Activated naive CD8-positive, alpha-beta T cell treated with anti-CD3 and anti-CD28 coated beads, Interleukin-2, amount 50 U/mL, for 16 hours (primary cell): ENCODE measurements around the gene MATN3.

Experiments used
- DNase-seq: peaks from one replicate; pipeline ENCODE4 v3.0.0-alpha.2; 2020; ENCODE audit warnings: low read depth, low spot score

The MATN3 gene

DNA sequence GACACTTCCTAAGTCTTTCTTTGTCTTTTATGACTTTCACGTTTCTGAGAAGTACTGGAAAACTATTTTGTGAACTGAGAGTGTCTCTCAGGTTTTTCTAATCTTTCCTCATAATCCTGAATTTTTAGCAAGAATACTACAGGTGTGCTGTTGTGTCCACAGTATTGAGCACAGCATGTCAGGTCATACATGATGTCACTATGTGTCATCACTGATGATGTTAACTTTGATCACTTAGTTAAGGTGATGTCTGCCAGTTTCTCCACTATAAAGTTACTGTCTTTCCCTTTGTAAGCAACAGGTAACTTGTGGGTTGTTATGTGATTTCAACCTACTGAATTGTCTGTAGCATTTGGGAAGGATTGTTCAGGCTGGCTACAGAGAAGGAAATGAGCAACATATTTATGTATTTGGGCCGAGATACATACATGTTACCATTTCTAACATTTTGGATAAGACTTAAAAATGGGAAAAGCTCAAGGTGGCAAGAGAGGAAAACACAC lies 11.1 kb downstream of the MATN3 start:
- no peak for DNase-seq

DNA sequence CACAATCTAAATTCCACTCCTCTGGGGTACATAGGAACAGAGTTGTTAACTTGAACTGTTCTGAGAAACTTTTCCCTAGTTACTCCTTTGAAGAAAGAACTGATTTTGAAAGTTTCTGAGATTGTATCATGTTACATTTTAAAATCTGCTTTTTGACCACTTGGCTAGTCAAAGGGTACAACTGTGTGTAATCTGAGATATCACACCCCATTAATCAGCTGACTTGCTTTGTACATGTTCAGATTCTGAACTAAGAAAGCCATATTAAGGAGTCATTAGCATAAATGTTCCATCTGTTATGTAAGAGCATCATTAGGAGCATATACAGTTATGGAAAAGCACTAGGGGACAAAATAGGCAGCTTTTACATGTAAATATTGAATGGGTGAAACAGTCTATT lies 18.7 kb downstream of the MATN3 start:
- DNase-seq: no peak

DNA sequence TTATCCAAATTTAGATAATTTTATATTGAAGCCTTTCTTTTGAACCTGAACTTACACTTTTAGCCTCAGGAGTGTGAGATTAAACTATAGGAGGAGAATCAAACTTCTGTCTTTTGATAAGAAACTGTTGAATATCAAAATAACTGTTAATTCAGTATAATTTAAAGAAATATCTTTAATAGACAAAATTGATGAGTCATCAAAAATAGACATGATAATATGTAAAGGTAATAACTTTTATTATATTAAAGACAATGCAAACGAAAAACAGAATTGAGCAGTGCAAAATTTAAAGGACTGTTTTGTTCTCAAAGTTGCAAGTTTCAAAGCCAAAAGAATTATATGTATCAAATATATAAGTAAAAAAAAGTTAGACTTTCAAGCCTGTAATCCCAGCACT lies 20.6 kb downstream of the MATN3 start:
- no peak for DNase-seq

GRCh38 chr2:19990416-19990728 lies 22.1 kb downstream of the MATN3 start:
- no peak for DNase-seq

DNA sequence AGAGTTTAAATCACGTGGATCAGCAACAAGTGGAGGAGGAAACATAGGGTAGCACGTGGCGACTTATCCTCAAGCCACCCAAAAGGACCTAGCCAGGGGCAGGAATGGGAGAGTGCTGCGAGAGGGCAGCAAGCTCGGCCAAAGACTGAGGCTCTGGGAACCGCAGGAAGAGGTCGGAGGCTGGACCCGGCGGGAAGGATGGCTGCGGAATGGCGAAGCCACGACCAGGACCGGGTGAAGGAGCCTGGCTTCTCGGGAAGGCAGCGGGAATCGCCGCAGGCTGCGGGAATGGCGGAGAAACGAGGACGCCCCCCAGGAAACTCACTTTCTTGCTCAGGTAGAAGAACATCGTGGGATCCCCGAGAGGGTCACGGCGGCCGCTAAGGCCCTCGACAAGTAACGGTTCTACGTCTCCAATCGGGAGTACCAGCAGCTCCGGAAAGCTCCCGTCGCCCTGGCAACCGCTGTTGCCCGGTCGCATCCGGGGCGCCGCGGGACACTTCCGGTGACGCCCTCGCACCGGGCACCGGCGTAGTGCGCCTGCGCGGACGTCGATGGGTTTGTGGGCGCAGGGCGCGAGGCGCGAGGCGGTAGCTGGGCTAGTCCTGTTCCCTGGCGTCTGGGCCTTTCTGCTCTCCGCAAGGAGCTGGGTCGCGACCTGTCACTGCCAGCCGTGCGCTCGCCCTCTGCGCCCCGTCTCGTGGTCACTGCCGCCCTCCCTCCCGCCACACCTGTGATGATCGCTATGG lies 22.6 kb downstream of the MATN3 start, which contains the start of gene WDR35:
Gene WDR35 (minus strand): TSS at position 439 of the 749 bp plus-strand sequence. CDS start 90 bp downstream, at position 349.
- DNase-seq: peak; percentile 76

DNA sequence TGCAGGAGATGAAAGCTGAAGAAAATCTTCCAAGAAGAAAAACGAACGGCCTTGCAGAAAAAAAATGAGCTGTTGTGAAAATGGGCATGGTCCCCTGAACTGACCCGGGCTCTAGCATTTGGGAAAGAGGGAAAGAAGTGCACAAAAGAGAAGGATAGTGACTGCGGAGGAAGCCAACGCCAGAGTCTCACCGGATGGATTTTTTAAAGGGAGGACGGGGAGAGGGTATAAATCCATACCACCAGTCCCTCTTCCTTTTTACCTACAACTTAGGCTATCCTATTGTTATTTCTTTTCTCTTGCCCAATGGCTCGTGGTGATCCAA lies 23.2 kb downstream of the MATN3 start:
- DNase-seq: no peak

GRCh38 chr2:19988600-19988999 lies 23.9 kb downstream of the MATN3 start:
- DNase-seq: no peak

DNA sequence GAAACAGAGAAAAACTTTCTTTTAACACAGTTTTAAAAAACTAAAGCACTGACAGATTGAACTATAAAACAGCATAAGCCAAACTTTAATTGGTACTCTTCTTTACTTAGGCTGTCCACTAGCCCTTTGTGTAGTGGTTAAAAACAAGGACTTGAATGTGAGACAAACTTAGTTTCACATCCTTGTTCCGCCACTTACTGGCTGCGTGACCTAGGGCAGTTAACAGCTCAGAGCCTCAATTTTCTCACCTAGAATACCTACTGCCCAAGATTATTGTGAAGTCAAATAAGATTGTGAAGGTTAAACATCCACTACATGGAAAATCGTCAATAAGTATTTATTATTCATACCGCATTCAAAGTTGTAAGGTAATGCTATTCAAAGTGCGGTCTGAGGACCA lies 24.5 kb downstream of the MATN3 start:
- no peak for DNase-seq

DNA sequence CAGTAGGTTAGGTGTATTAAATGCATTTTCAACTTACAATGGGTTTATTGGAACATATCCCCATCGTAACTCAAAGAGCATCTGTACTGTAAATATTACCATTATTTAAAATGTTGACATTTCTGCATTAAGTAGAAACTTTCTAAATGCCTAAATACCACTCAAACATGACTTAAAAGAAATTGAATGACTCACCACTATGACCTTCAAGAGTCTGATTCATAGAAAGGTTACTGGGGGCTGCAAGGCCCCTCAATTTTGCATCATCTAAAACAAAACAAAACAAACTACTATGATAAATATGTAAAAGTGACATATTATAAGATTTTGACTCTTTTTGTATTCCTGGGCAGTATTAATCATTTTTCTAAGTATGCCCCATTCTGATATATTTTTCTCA lies 30.2 kb downstream of the MATN3 start:
- no peak for DNase-seq

DNA sequence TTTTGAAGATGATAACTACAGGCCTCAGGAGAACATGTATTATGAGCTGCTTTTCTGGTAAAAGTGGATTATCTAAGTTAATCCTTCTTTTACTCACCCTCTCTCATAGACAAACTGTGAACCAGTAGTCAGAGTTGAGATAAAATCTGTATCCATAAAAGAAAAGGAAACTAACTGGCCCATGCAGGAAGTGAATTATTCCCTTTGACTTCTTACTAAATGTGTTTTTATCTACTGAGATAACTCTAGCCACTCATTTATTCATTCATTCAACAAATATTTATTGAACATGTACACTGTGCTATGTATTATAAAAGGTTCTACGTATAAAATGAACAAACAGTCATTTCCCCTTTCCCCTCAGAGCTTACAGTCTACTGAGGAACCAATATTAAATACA lies 32.5 kb downstream of the MATN3 start:
- DNase-seq: no peak

DNA sequence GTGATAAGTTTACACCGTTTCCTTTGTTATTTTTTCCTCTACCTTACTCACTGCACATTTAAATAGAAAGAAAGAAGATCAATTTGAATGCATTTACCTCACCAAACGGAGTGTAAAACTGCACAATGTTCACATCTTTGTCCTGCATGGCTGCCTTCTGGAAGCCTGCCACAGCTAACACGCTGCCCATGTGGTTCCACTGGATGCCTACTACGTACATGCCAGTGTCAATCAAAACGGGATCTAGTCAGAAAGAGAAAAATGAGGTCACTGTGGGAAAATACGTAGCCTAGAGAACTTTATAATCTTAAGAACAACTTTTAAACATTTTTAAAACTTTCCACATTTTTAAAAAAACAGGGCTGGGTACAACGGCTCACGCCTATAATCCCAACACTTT lies 39.0 kb downstream of the MATN3 start:
- DNase-seq: no peak

DNA sequence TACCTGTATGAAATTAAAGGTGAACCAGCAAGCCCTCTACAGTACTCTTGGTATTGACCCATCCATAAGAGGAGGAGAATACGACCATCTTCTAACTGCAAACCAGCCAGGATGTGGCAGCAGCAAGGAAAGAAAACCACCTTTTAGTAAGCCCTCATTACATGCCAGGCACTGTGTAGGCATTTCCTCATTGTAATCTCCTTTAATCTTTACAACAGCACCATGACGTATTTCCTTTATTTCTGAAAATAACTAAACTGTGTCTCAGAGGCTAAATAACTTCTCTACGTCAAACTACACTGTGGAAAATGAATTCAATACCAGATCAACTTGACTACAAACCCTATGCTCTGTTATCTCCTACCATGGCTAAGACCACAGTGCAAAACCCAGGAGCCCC lies 40.8 kb downstream of the MATN3 start:
- no peak for DNase-seq

- no peak for DNase-seq
These were observed 49.1 kb downstream of the MATN3 start for GRCh38 chr2:19963386-19963785.

DNA sequence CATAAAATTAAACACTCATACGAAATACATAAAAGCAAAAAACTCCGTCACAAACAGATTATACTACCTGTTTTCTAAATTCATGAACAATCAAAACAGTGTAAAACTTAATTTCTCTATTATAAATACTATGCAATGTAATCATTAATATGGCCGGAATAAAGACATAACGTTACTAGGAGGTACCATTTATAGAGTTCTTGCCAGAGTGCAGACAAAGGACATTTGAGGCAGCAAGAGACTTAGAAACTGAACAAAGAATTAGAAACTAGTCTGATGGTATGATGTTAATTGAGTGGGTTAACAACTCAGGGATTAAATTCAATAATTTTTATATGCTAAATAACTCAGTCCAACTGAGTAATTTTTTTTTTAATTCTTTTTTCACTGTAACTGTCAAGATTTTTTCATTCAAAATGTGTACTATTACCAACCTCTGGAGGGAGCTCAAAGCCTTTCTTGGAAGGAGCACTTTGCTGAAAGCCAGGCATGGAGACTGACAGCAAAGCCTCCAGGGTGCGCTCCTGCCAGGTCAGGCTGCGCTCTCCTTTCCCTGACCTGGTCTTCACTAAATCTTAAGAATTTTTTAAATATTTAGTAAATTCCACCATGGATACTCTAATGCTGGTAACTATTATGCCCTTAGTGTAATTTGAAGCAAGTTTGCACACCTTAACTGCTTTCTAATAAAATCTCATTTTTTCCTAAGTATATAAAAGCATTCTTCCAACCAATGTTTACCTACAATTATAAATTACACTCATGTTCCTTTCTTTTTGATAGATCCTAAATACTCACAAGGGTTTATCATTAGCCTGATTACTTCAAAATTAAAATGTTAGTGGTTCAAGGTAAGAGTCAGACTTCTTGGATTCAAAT lies 56.7 kb downstream of the MATN3 start:
- DNase-seq: no peak

- no peak for DNase-seq
These were observed 63.4 kb downstream of the MATN3 start for GRCh38 chr2:19949071-19949470.

GRCh38 chr2:19947184-19947940 lies 65.1 kb downstream of the MATN3 start:
- no peak for DNase-seq

- no peak for DNase-seq
These were observed 68.1 kb downstream of the MATN3 start for GRCh38 chr2:19944205-19944845.

DNA sequence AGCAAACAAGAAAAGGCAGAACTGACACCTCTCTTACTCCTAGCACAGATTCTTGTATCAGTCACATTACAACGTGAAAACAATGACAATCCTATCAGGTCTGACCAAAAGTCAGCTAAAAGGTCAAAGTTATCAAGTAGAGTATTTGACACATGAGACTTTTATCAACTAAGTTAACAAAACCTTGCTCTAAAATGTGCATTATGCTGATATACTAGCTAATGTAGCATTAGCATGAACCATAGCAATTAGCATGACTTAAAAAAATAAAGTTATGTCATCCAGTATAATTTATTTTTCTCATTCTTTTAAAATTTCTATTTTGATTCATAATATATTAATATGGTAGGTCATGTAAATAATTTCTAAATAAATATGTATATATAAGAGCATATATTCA lies 69.3 kb downstream of the MATN3 start:
- no peak for DNase-seq

GRCh38 chr2:19942199-19942598 lies 70.3 kb downstream of the MATN3 start:
- DNase-seq: no peak
